ENCODE results near the gene NELFE.

DNA sequence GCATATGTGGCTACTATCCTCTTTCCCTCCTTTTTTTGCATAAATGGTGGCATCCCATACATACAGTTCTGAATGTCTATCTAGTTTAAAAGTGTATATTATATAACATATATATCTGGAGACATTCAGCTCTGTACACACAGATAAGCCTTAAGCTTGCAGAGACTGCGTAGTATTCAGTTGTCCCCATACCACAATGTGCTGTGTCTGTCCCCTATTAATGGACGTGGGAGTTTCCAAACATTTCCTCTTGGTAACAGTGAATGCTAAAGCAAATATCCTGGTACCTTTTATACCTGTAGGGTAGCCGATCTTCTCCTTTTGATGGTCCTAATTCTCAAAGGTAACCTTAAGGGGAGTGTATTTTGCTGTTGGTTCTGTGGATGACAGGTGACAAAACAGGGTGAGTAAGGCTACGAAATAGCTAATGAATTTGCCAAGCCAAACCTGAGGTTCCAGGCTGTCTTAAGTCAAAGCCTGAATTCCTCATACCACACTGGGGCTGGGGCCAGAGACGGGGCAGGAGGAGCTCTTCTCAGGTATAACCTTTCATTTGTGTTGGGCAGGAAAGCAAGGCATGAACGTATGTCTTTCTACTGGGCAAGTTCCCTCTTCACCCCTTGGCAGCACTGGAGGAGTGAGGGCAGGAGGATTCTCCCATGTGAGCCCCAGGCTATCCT, 39.0 kb downstream of the NELFE start:
- TF ChIP-seq CTCF (IDR thresholded peaks at IDR 0.05) (no peak), EZH2 (IDR thresholded peaks at IDR 0.05) (no peak)

Measured in neural progenitor cell (in vitro differentiated cells).